ENCODE measurements around the gene ADAMTS17.

ADAMTS17 gene

GRCh38 chr15:100159436-100159835, 182.3 kb downstream of the ADAMTS17 start:
- H3K14ac ChIP-seq (ENCODE audit: low read length): no peak overlapping the region
- H3K4ac ChIP-seq (ENCODE audit: low read depth, low read length): no peak overlapping the region
- H3K36me3 ChIP-seq (ENCODE audit: control insufficient read depth in 1 of 2, insufficient read depth in 2 of 2, low read length in 2 of 2): no peaks in the 10 kb centered on the region
- H3K79me1 ChIP-seq (ENCODE audit: low read length): no peaks in the 10 kb centered on the region
- H3K23ac ChIP-seq (ENCODE audit: low read length): no peak overlapping the region
- no peak overlapping the region for H2AK5ac ChIP-seq (ENCODE audit: low read length)
- no peaks in the 10 kb centered on the region for H3K27me3 ChIP-seq (ENCODE audit: insufficient read depth, low read length)
- DNase-seq: no peak
- H3K18ac ChIP-seq (ENCODE audit: low read length): no peak overlapping the region
- no peak overlapping the region for H3K27ac ChIP-seq (ENCODE audit: low read depth, low read length)
- no peak overlapping the region for H2BK5ac ChIP-seq (ENCODE audit: low read depth, low read length, poor library complexity)
- no peak overlapping the region for H3K4me3 ChIP-seq (ENCODE audit: low read depth, low read length)
- H3K4me2 ChIP-seq (ENCODE audit: low read length): no peak overlapping the region
- H4K12ac ChIP-seq (ENCODE audit: low read depth, low read length): no peak overlapping the region
- no peak overlapping the region for H2BK120ac ChIP-seq (ENCODE audit: insufficient read depth, low read length, poor library complexity)
- no peaks in the 10 kb centered on the region for H3K9me3 ChIP-seq (ENCODE audit: insufficient read depth, low read depth, low read length)
- no peak overlapping the region for H3K9ac ChIP-seq (ENCODE audit: low read length)
- no peak overlapping the region for H2AFZ ChIP-seq (ENCODE audit: insufficient read depth, low read length, poor library complexity)
- no CpG with 5 or more reads among the region's 2 CpGs for WGBS (ENCODE audit: extremely low coverage, insufficient coverage, insufficient read length)
- H3K4me1 ChIP-seq (ENCODE audit: control insufficient read depth in 1 of 2, insufficient read depth in 2 of 2, low read length in 2 of 2): no peaks in the 10 kb centered on the region
- H4K91ac ChIP-seq (ENCODE audit: low read depth, low read length): no peak overlapping the region
- no peak overlapping the region for H2BK12ac ChIP-seq (ENCODE audit: low read length)
- no peaks in the 10 kb centered on the region for H3K79me2 ChIP-seq (ENCODE audit: control insufficient read depth, insufficient read depth, low read length, poor library complexity)
- H4K8ac ChIP-seq (ENCODE audit: low read depth, low read length): no peak overlapping the region

- Histone ChIP-seq H2AK5ac (ENCODE audit: low read length) (no peak overlapping the region), H3K79me2 (ENCODE audit: control insufficient read depth, insufficient read depth, low read length, poor library complexity) (no peaks in the 10 kb centered on the region), H3K4me3 (ENCODE audit: low read depth, low read length) (no peak overlapping the region), H4K8ac (ENCODE audit: low read depth, low read length) (no peak overlapping the region), H3K18ac (ENCODE audit: low read length) (no peak overlapping the region), H3K4me2 (ENCODE audit: low read length) (no peak overlapping the region), H3K9me3 (ENCODE audit: insufficient read depth, low read depth, low read length) (no peaks in the 10 kb centered on the region), H3K9ac (ENCODE audit: low read length) (no peak overlapping the region), H3K4ac (ENCODE audit: low read depth, low read length) (no peak overlapping the region), H3K27me3 (ENCODE audit: insufficient read depth, low read length) (no peaks in the 10 kb centered on the region), H2AFZ (ENCODE audit: insufficient read depth, low read length, poor library complexity) (no peak overlapping the region), H3K36me3 (ENCODE audit: control insufficient read depth in 1 of 2, insufficient read depth in 2 of 2, low read length in 2 of 2) (no peaks in the 10 kb centered on the region), H2BK12ac (ENCODE audit: low read length) (no peak overlapping the region), H3K4me1 (ENCODE audit: control insufficient read depth in 1 of 2, insufficient read depth in 2 of 2, low read length in 2 of 2) (no peaks in the 10 kb centered on the region), H2BK120ac (ENCODE audit: insufficient read depth, low read length, poor library complexity) (no peak overlapping the region), H3K79me1 (ENCODE audit: low read length) (no peaks in the 10 kb centered on the region), H4K91ac (ENCODE audit: low read depth, low read length) (no peak overlapping the region), H3K27ac (ENCODE audit: low read depth, low read length) (no peak overlapping the region), H3K23ac (ENCODE audit: low read length) (no peak overlapping the region), H4K12ac (ENCODE audit: low read depth, low read length) (no peak overlapping the region), H2BK5ac (ENCODE audit: low read depth, low read length, poor library complexity) (no peak overlapping the region), H3K14ac (ENCODE audit: low read length) (no peak overlapping the region)
- WGBS (ENCODE audit: extremely low coverage, insufficient coverage, insufficient read length): no CpG with 5 or more reads among the region's 4 CpGs
- no peak for DNase-seq
Observed at GRCh38 chr15:100158356-100158755, 183.4 kb downstream of the ADAMTS17 start.

- H2BK12ac ChIP-seq (ENCODE audit: low read length): no peak overlapping the region
- H3K18ac ChIP-seq (ENCODE audit: low read length): no peak overlapping the region
- no peak overlapping the region for H3K27ac ChIP-seq (ENCODE audit: low read depth, low read length)
- no peak overlapping the region for H3K4me3 ChIP-seq (ENCODE audit: low read depth, low read length)
- H3K4ac ChIP-seq (ENCODE audit: low read depth, low read length): no peak overlapping the region
- no peak overlapping the region for H2BK5ac ChIP-seq (ENCODE audit: low read depth, low read length, poor library complexity)
- H3K79me1 ChIP-seq (ENCODE audit: low read length): no peaks in the 10 kb centered on the region
- DNase-seq: no peak
- H3K4me2 ChIP-seq (ENCODE audit: low read length): no peak overlapping the region
- no peak overlapping the region for H3K23ac ChIP-seq (ENCODE audit: low read length)
- no CpG with 5 or more reads among the region's 6 CpGs for WGBS (ENCODE audit: extremely low coverage, insufficient coverage, insufficient read length)
- H3K9me3 ChIP-seq (ENCODE audit: insufficient read depth, low read depth, low read length): no peaks in the 10 kb centered on the region
- no peak overlapping the region for H3K14ac ChIP-seq (ENCODE audit: low read length)
- no peak overlapping the region for H2AFZ ChIP-seq (ENCODE audit: insufficient read depth, low read length, poor library complexity)
- H2BK120ac ChIP-seq (ENCODE audit: insufficient read depth, low read length, poor library complexity): no peak overlapping the region
- no peak overlapping the region for H4K91ac ChIP-seq (ENCODE audit: low read depth, low read length)
- no peaks in the 10 kb centered on the region for H3K4me1 ChIP-seq (ENCODE audit: control insufficient read depth in 1 of 2, insufficient read depth in 2 of 2, low read length in 2 of 2)
- no peaks in the 10 kb centered on the region for H3K27me3 ChIP-seq (ENCODE audit: insufficient read depth, low read length)
- H3K36me3 ChIP-seq (ENCODE audit: control insufficient read depth in 1 of 2, insufficient read depth in 2 of 2, low read length in 2 of 2): no peaks in the 10 kb centered on the region
- H4K12ac ChIP-seq (ENCODE audit: low read depth, low read length): no peak overlapping the region
- H3K9ac ChIP-seq (ENCODE audit: low read length): no peak overlapping the region
- H3K79me2 ChIP-seq (ENCODE audit: control insufficient read depth, insufficient read depth, low read length, poor library complexity): no peaks in the 10 kb centered on the region
- H4K8ac ChIP-seq (ENCODE audit: low read depth, low read length): no peak overlapping the region
- no peak overlapping the region for H2AK5ac ChIP-seq (ENCODE audit: low read length)
Observed at GRCh38 chr15:100156201-100156600, 185.6 kb downstream of the ADAMTS17 start.

GRCh38 chr15:100154338-100154737, 187.4 kb downstream of the ADAMTS17 start:
- Histone ChIP-seq H3K9me3 (ENCODE audit: insufficient read depth, low read depth, low read length) (no peaks in the 10 kb centered on the region), H3K9ac (ENCODE audit: low read length) (no peak overlapping the region), H3K4ac (ENCODE audit: low read depth, low read length) (no peak overlapping the region), H3K14ac (ENCODE audit: low read length) (no peak overlapping the region), H3K79me1 (ENCODE audit: low read length) (no peaks in the 10 kb centered on the region), H3K4me1 (ENCODE audit: control insufficient read depth in 1 of 2, insufficient read depth in 2 of 2, low read length in 2 of 2) (no peaks in the 10 kb centered on the region), H3K18ac (ENCODE audit: low read length) (no peak overlapping the region), H2BK12ac (ENCODE audit: low read length) (no peak overlapping the region), H3K4me2 (ENCODE audit: low read length) (no peak overlapping the region), H2AFZ (ENCODE audit: insufficient read depth, low read length, poor library complexity) (no peak overlapping the region), H4K8ac (ENCODE audit: low read depth, low read length) (no peak overlapping the region), H3K23ac (ENCODE audit: low read length) (no peak overlapping the region), H2AK5ac (ENCODE audit: low read length) (no peak overlapping the region), H3K27me3 (ENCODE audit: insufficient read depth, low read length) (no peaks in the 10 kb centered on the region), H2BK5ac (ENCODE audit: low read depth, low read length, poor library complexity) (no peak overlapping the region), H3K27ac (ENCODE audit: low read depth, low read length) (no peak overlapping the region), H3K36me3 (ENCODE audit: control insufficient read depth in 1 of 2, insufficient read depth in 2 of 2, low read length in 2 of 2) (no peaks in the 10 kb centered on the region), H4K91ac (ENCODE audit: low read depth, low read length) (no peak overlapping the region), H3K79me2 (ENCODE audit: control insufficient read depth, insufficient read depth, low read length, poor library complexity) (no peaks in the 10 kb centered on the region), H4K12ac (ENCODE audit: low read depth, low read length) (no peak overlapping the region), H2BK120ac (ENCODE audit: insufficient read depth, low read length, poor library complexity) (no peak overlapping the region), H3K4me3 (ENCODE audit: low read depth, low read length) (no peak overlapping the region)
- no peak for DNase-seq
- no CpG with 5 or more reads among the region's 8 CpGs for WGBS (ENCODE audit: extremely low coverage, insufficient coverage, insufficient read length)
